ENCODE results near the gene TRAFD1. TPM values are rescaled to one million over a fixed set of nuclear protein-coding genes. Genes with fewer than 3 reads are reported as not detected.

TRAFD1 gene
- total and polyA plus RNA-seq, 2 of the 13 experiments (the other 11 are each of a cell fraction or from before 2014, with no cell fraction given), result 9.5 to 20.9 TPM

- H3K4me3 ChIP-seq (replicated peaks in 1 of 3; ENCODE audit: insufficient read depth in 1 of 3, low read depth in 2 of 3, low read length in 3 of 3), result peak overlapping the region in 2 of 3 experiments; percentile 29 to 81; a peak in 3 of 6 replicates
- intact Hi-C loops (cut with micrococcal nuclease; ENCODE audit: unreplicated experiment) (no loop called here), in situ Hi-C loops (cut with HindIII; ENCODE audit: extremely low pct_ligation_motif_present, low pct_unique_long_range_greater_than_20kb) (no loop called here)
- TF ChIP-seq HES4 (CRISPR knock-in tag; IDR thresholded peaks at IDR 0.05; ENCODE audit: borderline replicate concordance) (no peak), TRAFD1 (CRISPR knock-in tag; IDR thresholded peaks at IDR 0.05; ENCODE audit: borderline replicate concordance) (no peak), PHF8 (CRISPR knock-in tag; IDR thresholded peaks at IDR 0.05) (no peak), MEIS2 (CRISPR knock-in tag; IDR thresholded peaks at IDR 0.05) (no peak), HOXA9 (CRISPR knock-in tag; IDR thresholded peaks at IDR 0.05; ENCODE audit: borderline replicate concordance) (0 out of 2 replicates have a peak, but pooled peaks have one; percentile 20), MXD3 (CRISPR knock-in tag; IDR thresholded peaks at IDR 0.05) (no peak)
- peaks cover 51% of the 10 kb centered on the region for H3K4me1 ChIP-seq (ENCODE audit: insufficient read depth, low read length)
- no peak overlapping the region for H2AFZ ChIP-seq (ENCODE audit: low read length)
- peak overlapping the region; percentile 96 for H3K4me2 ChIP-seq (ENCODE audit: low read depth, low read length)
- FAIRE-seq, result no peak
- H3K9ac ChIP-seq (ENCODE audit: insufficient read depth, low read depth, low read length), result no peak overlapping the region
- ATAC-seq, result peak; percentile 3
- 0% methylated on average over 1 of the region's 1 CpG for WGBS (ENCODE audit: low lambda C conversion rate)
- POLR2A ChIA-PET, result interaction anchor here (0.6 to 7.1 kb wide), 6 partner anchors 9 to 439 kb away, joined by 3 to 85 read pairs (median 5); partner anchors contain the start of genes ACAD10, BRAP, ERP29 and NAA25
- H3K27ac ChIP-seq (ENCODE audit: extremely low read length, insufficient read depth, low read length), result peak overlapping the region; percentile 56
- H3K9me3 ChIP-seq (ENCODE audit: low read length), result no peaks in the 10 kb centered on the region
- CTCF ChIA-PET (ENCODE audit: low intra/inter-chr PET ratio, low total read pairs), result no interaction called here
- DNase-seq (ENCODE audit: low spot score), result no peak
- H4K20me1 ChIP-seq (ENCODE audit: insufficient read depth, low read length), result no peaks in the 10 kb centered on the region
- no peaks in the 10 kb centered on the region for H3K36me3 ChIP-seq (replicated peaks in 1 of 2; ENCODE audit: control insufficient read depth in 1 of 2, insufficient read depth in 2 of 2, low read length in 2 of 2)
- H3K27me3 ChIP-seq (ENCODE audit: control insufficient read depth in 1 of 2, insufficient read depth in 2 of 2, low read length in 2 of 2), result no peaks in the 10 kb centered on the region
- H3K79me2 ChIP-seq (ENCODE audit: insufficient read depth, low read length), result peaks cover 10% of the 10 kb centered on the region
- BruUV-seq (replicated peaks), result no TSS peak
Measured at GRCh38 chr12:112124918-112125249, 476 bp upstream of the TRAFD1 start.
